ENCODE data around the gene SLC43A1.

Gene SLC43A1

DNA sequence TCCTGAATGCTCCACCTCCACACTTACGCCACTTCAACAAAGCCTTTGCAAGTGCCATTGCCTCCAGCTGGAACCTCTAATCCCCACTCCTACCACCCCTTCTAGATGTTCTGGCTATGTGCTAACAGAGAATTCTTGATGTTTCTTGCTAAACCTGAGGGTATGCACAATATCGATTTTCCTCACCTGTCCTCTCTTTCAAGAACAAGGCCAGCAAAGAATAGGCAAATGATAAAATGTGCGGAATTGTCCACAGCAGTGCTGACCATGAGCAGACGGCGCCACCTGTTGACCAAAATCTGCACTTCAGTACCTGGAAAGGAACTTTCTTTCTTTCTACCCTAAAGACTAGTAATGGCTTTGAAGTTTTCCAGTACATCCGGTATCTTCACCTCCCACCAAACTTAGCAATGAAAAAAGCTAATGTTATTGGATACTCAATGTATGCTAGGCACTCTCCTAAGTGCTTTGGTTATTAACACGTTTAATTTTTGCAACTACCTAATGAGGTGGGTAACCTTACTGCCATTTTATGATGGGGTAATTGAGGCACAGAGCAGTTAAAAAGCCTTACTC, 11.6 kb upstream of the SLC43A1 start:
- DNase-seq = peak; percentile 69

DNA sequence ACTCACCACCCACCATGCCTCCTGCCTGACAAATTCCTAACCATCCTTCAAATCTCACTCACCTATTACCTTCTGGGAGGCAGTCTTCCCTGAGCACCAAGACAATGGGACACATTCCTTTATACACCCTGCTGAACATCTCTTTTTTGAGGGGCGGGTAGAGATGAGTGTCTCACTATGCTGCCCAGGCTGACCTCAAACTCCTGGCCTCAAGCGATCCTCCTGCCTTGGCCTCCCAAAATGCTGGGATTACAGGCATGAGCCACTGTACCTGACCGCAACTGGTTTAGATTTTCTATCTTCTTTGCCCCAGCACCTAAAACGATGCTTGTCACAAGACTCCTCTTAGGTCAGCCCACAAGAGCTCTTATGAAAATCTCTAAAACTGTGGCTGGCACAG, 7.9 kb upstream of the SLC43A1 start:
- no peak for DNase-seq

DNA sequence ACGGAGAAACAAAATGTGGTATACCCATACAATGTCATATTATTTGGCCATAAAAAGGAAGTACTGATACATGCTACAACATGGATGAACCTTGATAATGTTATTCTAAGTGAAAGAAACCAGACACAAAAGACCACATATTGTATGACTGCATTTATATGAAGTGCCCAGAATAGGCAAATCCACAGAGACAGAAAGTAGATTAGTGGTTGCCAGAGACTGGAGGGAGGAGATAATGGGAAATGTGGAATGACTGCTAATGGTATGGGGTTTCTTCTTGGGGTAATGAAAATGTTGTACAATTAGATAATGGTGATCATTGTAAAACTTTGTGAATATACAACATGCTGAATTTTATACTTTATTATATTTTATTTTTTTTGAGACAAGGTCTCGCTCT, 5.6 kb upstream of the SLC43A1 start:
- no peak for DNase-seq

DNA sequence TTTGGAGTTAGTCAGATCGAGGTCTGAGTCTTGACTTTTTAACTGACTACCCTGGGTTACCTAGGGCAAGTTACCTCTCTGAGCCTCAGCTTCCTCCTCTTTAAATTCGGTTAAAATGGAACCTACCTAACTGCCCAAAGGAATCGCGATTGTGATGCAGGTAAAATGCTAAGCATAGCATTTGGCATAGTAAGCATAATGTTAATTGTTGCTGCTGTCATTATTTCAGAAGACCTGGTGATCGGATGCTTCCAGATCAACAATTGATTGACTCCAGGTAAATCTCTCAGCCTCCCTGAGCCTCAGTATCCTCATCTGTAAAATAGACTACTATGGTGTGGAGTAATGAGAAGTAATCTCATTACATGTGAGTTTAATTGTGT, 550 bp upstream of the SLC43A1 start:
- no peak for DNase-seq

DNA sequence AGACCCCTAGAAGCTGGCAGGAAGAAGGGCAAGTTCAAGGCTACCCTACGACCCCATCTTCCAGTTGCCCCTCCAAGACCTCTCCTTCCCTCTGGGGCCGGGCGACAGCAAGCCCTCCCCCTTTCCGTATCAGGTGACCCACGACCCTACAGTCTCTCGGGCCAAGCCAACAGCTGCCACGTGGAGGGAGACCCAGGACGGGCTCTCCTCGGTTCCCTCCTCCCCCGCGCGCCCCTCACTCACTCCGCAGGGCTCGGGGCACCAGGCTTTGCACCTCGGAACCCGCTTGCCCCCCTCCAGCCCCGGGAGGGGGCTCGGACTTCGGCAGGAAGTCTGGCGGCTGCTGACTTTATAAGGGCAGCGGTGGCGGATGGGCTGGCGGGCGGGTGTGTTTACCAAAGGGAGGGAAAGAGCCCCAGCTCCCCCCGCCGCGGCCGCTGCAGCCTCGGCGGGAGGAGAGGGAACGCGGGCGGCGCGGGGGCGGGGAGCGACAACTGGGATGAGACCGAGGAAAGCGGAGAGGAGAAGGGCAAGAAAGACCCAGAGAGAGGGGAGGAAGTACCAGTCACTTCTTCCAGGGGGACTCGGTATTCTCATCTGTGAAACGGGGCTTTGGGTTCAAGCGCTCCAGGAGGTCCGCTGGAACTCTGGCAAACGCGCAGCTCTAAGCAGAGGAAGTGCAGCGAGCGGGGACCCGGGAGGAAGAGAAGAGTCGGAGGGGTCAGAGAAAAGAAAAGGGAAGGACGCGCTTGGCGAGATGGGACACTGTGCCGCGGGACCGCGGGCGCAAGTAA, 767 bp downstream of the SLC43A1 start:
- DNase-seq = peak; percentile 57

DNA sequence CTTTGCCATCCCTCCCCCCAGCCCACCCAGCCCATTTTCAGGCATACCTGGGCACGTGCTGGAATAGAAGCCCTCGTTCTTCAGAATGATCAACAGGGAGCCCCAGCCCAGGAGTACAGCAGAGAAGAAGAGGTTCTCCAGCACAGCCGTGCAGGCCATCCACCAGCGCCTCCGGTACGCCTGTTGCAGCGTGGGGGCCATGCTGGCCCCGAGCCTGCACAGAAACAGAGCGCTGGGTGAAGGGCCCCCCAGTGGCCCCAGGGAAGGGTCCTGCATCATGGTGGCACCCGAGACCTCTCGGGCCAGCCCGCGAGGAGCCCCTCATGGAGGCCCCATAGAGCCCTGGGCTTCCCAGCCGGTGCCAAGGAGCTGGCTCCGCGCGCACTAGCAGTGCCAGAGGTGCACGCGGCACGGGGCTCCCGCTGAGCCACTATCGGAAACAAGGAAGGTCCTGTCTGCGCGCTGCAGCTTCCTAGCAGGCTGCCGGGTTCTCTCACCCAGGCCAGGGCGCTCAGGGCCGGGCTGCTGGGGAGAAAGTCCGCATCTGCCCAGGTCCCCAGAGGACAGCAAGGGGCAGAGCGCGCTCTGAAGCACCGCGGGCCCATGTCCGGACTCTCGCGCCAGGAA, 1.5 kb downstream of the SLC43A1 start:
- no peak for DNase-seq

DNA sequence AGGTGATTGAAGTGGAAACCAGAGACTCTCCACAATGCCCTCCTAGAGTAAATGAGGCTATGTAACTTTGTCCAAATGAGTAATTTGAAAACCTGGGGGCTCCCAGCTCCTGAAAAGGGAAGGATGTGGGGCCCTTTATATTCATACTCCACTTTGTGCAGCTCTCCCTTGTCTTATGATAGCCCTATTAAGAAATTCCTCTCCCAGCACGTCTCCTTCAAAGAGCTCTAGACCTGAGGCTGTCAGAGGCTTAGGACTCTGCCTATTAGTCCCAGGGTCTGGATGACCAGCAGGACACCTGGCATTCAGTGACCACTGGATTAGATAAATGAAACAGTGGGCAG, 2.1 kb downstream of the SLC43A1 start:
- no peak for DNase-seq

DNA sequence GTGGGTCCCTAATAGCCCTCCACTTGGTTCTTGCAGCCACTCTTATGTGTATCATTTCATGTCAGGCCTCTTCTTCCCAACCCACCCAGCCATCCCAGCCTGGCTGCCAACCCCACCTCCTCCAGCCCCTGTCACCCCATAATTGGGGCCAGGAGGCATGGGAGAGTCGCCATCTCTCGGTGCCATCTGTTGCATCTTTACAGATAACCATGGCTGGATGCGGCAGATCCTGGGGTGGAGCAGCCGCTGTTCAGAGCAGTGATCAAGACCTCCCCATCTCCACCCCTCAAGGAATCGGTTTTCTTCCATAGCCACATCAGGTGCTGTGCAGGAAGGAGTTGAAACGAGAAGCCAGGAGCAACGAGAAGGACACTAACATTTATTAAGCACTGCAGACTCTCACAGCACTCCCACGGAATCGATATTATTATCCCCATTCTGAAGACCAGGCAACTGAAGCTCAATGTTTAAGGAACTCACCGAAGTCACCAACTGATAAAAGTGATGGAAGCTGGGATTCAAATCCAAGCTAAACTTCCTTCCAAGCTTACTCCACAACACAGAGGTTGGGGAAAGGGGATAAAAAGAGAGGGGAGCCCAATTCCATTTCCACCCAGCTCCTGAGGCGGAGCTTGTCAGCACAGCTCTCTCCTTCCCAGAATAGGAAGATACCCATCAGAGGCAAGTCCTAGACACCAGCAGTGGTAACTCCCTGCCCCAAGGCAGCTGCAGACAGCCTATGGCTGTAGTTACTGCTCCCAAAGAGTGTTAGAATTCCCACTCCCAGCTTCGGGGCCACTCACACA, 2.7 kb downstream of the SLC43A1 start:
- no peak for DNase-seq

DNA sequence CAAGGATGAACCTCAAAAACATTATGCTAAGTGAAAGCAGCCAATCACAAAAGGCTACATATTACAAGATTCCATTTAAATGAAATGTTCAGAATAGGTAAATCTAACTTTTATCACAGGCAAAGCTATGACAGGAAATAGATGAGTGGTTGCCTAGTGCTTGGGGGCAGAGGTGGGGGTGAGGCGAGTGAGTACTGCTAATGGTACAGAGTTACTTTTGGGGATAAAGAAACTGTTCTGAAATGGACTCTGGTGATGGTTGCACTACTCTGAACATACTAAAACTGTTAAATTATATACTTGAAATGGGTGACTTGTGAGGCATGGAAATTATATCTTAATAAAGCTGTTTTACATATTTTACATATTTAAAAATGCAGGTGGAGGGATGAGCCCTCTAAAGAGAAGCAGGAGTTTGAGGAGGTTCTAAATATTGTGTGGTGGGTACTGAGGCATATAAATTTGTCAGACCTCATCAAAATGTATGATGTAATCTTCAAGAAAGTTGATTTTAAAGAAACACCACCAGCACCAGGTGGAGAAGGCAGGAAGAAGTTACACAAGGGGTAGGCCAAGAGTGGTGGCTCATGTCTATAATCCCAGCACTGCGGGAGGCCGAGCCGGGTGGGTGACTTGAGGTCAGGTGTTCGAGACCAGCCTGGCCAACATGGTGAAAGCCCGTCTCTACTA, 3.6 kb downstream of the SLC43A1 start:
- no peak for DNase-seq

DNA sequence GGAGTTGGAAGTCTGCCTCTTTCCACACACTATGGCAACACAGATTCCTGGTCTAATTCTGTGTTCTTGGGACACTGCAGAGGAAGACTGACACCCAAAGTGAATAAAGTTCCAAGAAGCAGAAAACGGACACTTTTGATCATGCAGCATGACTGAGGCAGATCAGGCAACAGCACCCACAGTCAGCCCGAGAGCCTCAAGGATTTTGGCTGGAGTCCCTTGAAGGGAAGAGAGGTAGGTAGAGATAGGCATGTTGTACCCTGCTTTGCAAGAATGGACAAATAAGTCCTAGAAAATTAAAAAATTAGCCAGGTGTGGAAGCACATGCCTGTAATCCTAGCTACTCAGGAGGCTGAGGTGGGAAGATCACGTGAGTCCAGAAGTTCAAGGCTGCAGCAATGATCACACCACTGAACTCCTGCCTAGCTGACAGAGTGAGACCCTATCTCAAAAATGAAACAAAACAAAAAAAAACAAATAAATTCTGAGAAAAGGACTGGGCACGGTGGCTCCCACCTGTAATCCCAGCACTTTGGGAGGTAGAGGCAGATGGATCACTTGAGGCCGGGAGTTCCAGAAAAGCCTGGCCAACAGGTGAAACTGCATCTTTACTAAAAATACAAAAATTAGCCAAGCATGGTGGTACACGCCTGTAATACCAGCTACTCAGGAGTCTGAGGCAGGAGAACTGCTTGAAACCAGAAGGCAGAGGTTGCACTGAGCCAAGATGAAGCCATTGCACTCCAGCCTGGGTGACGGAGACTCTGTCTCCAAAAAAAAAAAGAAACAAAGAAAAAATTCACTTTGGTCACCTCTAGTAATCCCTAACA, 6.9 kb downstream of the SLC43A1 start:
- no peak for DNase-seq

DNA sequence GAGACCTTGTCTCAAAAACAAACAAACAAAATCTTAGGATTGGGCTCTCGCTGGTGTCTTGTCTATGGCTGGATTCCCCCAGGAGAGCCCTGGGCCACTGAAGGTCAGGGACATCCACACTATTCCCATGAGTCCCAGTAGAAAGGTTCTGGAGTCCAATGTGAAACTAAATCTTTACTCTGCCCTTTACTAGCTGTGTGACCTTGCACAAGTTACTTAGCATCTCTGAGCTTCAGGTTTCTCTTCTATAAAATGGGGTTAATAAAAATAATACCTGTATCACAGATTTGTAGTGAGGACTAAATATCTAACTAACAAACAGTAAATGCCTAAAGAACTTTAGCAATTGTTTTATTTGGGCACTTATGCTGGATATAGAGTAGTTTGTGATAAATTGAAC, 9.0 kb downstream of the SLC43A1 start:
- DNase-seq = no peak

DNA sequence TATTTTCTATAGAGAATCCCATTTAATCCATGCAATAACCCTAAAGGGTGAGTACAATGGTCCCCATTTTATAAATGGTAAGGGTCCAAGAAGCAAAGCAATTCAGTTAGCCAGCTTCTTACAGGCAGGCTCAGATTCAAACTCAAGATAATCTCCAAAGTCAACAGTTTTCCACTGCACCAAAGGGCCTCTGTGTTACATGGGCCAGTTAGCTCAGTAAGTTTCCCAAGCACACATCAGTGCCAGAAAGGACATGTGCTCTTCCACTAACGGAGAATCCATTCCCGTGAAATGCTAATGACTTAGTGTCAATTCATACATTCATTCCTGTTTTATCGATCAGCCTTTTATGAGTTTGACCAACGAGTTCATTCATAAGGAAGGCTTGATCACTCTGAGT, 11.0 kb downstream of the SLC43A1 start:
- DNase-seq = no peak

DNA sequence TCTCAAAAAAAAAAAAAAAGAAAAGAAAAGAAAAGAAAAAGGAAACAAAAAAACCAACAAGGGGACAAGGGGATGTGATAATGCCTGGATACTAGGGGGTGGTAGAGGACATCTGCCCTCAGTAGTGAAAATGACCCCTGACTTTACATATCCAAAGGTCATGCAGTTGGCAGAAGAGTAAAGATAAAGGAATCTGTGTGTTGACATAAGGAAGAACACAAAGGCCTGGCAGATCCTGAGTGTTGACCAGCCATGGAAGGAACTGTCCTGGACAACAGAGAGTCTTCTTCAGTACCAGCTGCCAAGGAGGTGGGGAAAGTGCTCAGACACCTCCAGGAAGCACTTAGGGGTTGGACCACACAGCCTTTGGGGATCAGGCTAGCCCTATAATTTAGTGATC, 12.6 kb downstream of the SLC43A1 start:
- no peak for DNase-seq

DNA sequence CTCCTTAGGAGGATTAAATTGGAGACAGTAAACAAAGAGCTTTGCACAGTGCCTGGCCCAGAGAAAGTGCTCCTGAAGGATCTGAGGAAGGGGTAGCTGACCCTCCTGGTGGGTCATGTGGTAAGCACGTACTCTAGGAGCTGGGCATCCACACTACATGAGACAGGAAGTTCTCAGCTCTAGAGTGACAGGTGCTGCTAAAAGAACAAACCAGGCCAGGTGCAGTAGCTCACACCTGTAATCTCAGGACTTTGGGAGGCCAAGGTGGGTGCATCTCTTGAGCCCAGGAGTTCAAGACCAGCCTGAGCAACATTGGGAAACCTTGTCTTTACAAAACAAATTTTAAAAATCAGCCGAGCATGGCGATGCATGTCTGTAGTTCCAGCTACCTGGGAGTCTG, 13.1 kb downstream of the SLC43A1 start:
- no peak for DNase-seq

DNA sequence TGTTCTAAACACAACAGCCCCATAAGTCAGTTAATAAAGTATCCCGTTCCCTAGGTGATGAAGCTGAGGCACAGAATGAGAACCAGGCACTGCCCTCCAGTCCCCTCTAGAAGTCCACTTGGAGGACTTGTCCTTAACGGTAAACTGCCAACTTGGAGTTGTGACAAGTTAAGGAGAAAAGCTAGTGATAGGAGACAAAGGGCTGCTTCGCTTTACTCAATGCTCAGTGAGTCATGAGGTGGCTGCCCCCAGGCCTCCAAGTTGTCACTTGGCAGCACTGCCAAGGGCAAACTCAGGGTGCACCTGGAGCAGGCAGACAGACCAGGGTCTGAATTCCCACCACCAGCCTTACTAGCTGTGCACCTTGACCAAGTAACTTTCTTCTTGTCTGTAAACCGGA, 13.5 kb downstream of the SLC43A1 start:
- no peak for DNase-seq

DNA sequence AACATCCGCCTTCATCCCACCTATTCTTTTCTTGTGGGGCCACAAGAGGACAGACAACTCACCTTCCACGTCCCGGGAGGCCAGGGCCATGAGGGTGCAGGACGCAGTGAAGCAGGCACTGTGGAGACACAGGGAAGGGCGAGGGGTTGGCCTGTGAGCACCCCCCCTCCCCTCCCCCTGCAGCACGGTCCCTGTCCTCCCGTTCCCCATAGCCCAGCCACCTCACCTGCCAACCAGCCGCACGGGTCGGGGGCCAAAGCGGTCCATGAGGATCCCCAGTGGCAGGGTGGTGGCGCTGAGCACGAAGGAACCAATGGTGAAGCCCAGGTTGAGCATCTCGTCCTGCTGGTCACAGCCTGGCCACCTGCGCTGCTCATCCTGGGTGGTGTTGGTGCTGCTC, 14.6 kb downstream of the SLC43A1 start:
- no peak for DNase-seq

DNA sequence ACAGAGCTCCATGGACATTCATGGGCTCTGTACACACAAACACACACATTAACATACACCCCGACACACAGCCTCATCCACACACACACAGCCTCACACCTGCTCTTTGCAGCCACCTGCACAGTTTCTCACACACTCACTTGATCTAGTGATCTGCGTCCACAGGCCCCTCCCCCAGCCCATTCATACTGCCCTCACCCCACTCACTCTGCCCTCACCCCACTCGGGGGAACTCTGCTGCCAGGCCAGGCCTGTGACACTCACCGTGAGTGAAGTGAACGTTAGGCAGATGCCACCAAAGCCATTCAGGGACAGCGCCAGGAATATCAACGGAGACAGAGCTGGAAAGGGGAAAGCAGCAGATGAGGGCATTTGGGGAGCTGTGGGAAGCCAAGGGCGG, 15.0 kb downstream of the SLC43A1 start:
- DNase-seq = no peak

DNA sequence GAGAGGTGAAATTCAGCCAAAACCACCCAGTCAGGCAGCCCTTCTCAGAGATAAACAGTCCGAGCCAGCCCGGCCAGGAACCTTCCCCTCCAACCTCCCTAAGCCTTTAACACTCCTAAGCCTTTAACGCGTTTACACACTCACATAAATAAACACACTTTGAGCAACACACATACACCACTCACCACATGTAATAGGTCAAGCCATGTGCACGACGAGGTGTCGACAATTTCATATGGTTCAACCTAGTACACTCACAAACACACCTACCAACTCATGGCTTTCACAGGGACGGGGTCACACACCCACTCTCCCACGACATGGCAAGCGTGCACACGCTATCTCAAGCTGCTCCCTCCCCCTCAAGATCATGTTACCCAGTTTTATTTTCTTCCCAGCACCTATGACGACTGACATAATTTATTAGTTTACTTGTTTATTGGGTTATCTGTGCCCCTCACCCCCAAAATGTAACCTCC, 15.5 kb downstream of the SLC43A1 start:
- DNase-seq = no peak

DNA sequence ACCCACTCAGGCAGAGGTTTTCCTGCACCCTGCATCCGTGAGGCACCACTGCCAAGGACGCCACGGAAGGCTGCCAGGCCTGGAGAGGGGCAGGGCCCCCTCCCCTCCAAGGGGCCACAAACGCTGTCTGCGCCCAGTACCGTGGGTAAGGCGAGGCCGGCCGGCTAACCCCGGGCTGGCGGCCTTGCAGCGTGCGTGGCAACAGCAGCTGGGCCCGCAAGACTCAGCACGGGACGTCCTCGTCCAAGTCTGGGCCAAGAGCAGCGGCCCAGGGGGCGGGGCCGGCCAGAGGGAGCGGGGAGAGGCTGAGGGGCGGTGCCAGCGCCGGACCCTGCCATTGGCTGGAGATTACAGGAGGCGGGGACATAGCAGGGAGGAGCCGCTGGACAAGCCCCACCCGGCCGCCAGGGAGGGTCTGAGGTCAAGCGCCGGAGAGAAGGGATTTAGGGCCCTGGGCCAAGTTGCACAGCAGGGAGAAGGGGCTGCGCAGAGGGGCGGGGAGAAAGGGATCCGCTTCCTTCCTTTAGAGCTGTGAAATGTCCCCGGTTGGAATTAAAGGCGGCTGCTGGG, 16.0 kb downstream of the SLC43A1 start:
- peak; percentile 53 for DNase-seq

DNA sequence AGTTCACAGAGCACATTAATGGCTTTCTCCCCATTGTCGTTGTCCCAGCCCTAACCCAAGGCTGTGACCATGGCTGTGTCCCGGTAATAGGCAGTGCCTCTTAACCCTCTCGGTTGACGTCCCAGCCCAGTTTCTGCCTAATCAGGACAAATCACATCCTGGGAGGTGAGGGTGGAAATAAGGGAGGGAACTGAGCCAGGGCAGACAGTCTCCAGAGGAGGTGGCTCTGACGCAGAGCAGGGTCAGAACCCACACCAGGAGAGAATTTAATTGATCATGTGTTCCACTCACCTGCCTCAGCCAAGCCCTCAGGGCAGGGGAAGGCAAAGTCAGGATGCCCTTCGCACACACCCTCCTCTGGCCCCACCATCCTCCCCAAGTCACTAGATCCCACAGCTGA, 17.0 kb downstream of the SLC43A1 start:
- no peak for DNase-seq
